GM12875 (cell line): Measurements from ENCODE around the gene FASTK.

Experiments
- H3K4me3 ChIP-seq: one replicate; pipeline ENCODE4 v1.5.1; 2011; ENCODE audit warnings: low read depth, low read length, control low read depth
- CTCF ChIP-seq: IDR thresholded peaks from 2 replicates; pipeline ENCODE4 v1.5.1; 2011; ENCODE audit warnings: low read depth, mild to moderate bottlenecking, control low read depth, inconsistent platforms, low read length, moderate library complexity, borderline replicate concordance; ENCODE audit not compliant: insufficient read depth

Gene FASTK

GRCh38 chr7:151080522-151081169 is at the start of gene FASTK:
Gene FASTK, minus strand, starts transcription at chr7:151080809. Its CDS starts 43 bp downstream, at chr7:151080766.
- TF ChIP-seq CTCF = no peak
- H3K4me3 ChIP-seq = peak within 1 kb of the TSS; percentile 98

GRCh38 chr7:151129960-151130591 is 49.5 kb upstream of the FASTK start:
- TF ChIP-seq CTCF = no peak
- H3K4me3 ChIP-seq = no peak overlapping the region

- H3K4me3 ChIP-seq = no peak overlapping the region
- no peak for TF ChIP-seq CTCF
Observed at GRCh38 chr7:151129117-151129959, 48.7 kb upstream of the FASTK start.

GRCh38 chr7:151128716-151129115 is 48.1 kb upstream of the FASTK start:
- no peak overlapping the region for H3K4me3 ChIP-seq
- no peak for TF ChIP-seq CTCF

GRCh38 chr7:151128144-151128543 is 47.5 kb upstream of the FASTK start:
- TF ChIP-seq CTCF = no peak

GRCh38 chr7:151126491-151127137 is 46.0 kb upstream of the FASTK start:
- no peak for TF ChIP-seq CTCF
- no peak overlapping the region for H3K4me3 ChIP-seq

More at GRCh38 chr7:151128144-151128543, 47.5 kb upstream of the FASTK start:
- no peak overlapping the region for H3K4me3 ChIP-seq
